ENCODE measurements around the gene FBXL15.
"Not testable (repeated sequence)": the region's sequence is repeated elsewhere in the genome, so short reads cannot be mapped to it uniquely, and the experiment has no call there.

FBXL15 gene

GRCh38 chr10:102452672-102453340 lies 32.2 kb downstream of the FBXL15 start:
- in situ Hi-C loops (cut with MboI; ENCODE audit: low sequenced_read_pairs) = no loop called here

- in situ Hi-C loops (cut with MboI; ENCODE audit: low sequenced_read_pairs) = no loop called here
Observed at GRCh38 chr10:102453502-102453901, 32.9 kb downstream of the FBXL15 start.

GRCh38 chr10:102454662-102455487 lies 34.2 kb downstream of the FBXL15 start:
- in situ Hi-C loops (cut with MboI; ENCODE audit: low sequenced_read_pairs) = not testable (repeated sequence)

GRCh38 chr10:102455893-102456471 lies 35.3 kb downstream of the FBXL15 start:
- in situ Hi-C loops (cut with MboI; ENCODE audit: low sequenced_read_pairs) = no loop called here

GRCh38 chr10:102457591-102458150 lies 37.0 kb downstream of the FBXL15 start:
- in situ Hi-C loops (cut with MboI; ENCODE audit: low sequenced_read_pairs) = no loop called here

GRCh38 chr10:102458656-102459055 lies 38.0 kb downstream of the FBXL15 start:
- in situ Hi-C loops (cut with MboI; ENCODE audit: low sequenced_read_pairs) = no loop called here

- in situ Hi-C loops (cut with MboI; ENCODE audit: low sequenced_read_pairs) = no loop called here
Observed at GRCh38 chr10:102460836-102461186, 40.2 kb downstream of the FBXL15 start.

- in situ Hi-C loops (cut with MboI; ENCODE audit: low sequenced_read_pairs) = no loop called here
Observed at GRCh38 chr10:102461187-102462054, 40.8 kb downstream of the FBXL15 start.

GRCh38 chr10:102462512-102463054 lies 41.9 kb downstream of the FBXL15 start:
- in situ Hi-C loops (cut with MboI; ENCODE audit: low sequenced_read_pairs) = no loop called here

GRCh38 chr10:102463983-102464382 lies 43.3 kb downstream of the FBXL15 start:
- in situ Hi-C loops (cut with MboI; ENCODE audit: low sequenced_read_pairs) = no loop called here

GRCh38 chr10:102465466-102465865 lies 44.8 kb downstream of the FBXL15 start:
- in situ Hi-C loops (cut with MboI; ENCODE audit: low sequenced_read_pairs) = no loop called here

- in situ Hi-C loops (cut with MboI; ENCODE audit: low sequenced_read_pairs) = no loop called here
Observed at GRCh38 chr10:102467318-102467717, 46.7 kb downstream of the FBXL15 start.

- in situ Hi-C loops (cut with MboI; ENCODE audit: low sequenced_read_pairs) = no loop called here
Observed at GRCh38 chr10:102467971-102468438, 47.4 kb downstream of the FBXL15 start.

GRCh38 chr10:102468683-102469082 lies 48.0 kb downstream of the FBXL15 start:
- in situ Hi-C loops (cut with MboI; ENCODE audit: low sequenced_read_pairs) = no loop called here

GRCh38 chr10:102470579-102471546 lies 50.2 kb downstream of the FBXL15 start:
- in situ Hi-C loops (cut with MboI; ENCODE audit: low sequenced_read_pairs) = no loop called here
